ENCODE measurements around the gene CCR9. TPM values are rescaled to one million over a fixed set of nuclear protein-coding genes. Genes with fewer than 3 reads are reported as not detected.

The CCR9 gene
- total and polyA plus RNA-seq, 2 experiments from 2014 or later: not detected

- TF ChIP-seq ZNF462 (CRISPR knock-in tag; IDR thresholded peaks at IDR 0.05) (no peak), STAT1 (IDR thresholded peaks at IDR 0.05; ENCODE audit: unreplicated experiment) (no peak), POLR2AphosphoS5 (IDR thresholded peaks at IDR 0.05; ENCODE audit: low read depth) (no peak), CTCF (conservative IDR thresholded peaks at IDR 0.05; ENCODE audit: low read depth in 2 of 2) (no peak), JUNB (IDR thresholded peaks at IDR 0.05; ENCODE audit: unreplicated experiment) (no peak), EZH2 (IDR thresholded peaks at IDR 0.05; ENCODE audit: low read depth, unreplicated experiment) (no peak), ETS1 (IDR thresholded peaks at IDR 0.05) (no peak), EZH2phosphoT487 (IDR thresholded peaks at IDR 0.05; ENCODE audit: unreplicated experiment) (no peak), ZNF331 (CRISPR knock-in tag; IDR thresholded peaks at IDR 0.05; ENCODE audit: low read depth) (no peak), CREB1 (CRISPR knock-in tag; IDR thresholded peaks at IDR 0.05; ENCODE audit: low read depth) (no peak)
These were observed 12.7 kb upstream of the CCR9 start (continued) for GRCh38 chr3:45873638-45874037.

All from GM23338 (cell line).